Epithelial cell of prostate (primary cell): Measurements from ENCODE around the gene SLC9A5.
A peak's percentile ranks its signal among the peaks of the same experiment; 100 is the strongest.

Experiments used
- DNase-seq: peaks from one replicate; pipeline ENCODE4 v3.0.0-alpha.2; 2011; ENCODE audit warnings: low read depth, low spot score
- H3K27ac ChIP-seq: fragments of 450-650 bp; 2 replicates; pipeline ENCODE4 v1.5.1; 2017; ENCODE audit warnings: mild to moderate bottlenecking

The SLC9A5 gene

DNA sequence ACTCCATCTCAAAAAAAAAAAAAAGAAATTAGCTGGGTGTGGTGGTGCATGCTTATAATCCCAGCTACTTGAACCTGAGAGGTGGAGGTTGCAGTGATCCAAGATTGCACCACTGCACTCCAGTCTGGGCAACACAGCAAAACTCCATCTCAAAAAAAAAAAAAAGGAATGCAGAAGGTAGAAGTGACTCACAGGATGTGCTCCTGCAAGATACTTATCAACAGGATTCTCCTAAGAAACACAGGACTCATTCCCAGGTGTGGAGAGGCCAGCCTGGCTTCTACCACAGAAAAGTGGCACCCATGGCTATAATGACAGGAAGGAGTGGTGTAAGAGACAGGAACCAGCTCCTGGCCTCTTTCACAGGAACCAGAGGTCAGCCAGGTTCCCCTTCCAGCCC, 36.0 kb upstream of the SLC9A5 start:
- no peak for DNase-seq
- peak overlapping the region; percentile 81 for H3K27ac ChIP-seq

DNA sequence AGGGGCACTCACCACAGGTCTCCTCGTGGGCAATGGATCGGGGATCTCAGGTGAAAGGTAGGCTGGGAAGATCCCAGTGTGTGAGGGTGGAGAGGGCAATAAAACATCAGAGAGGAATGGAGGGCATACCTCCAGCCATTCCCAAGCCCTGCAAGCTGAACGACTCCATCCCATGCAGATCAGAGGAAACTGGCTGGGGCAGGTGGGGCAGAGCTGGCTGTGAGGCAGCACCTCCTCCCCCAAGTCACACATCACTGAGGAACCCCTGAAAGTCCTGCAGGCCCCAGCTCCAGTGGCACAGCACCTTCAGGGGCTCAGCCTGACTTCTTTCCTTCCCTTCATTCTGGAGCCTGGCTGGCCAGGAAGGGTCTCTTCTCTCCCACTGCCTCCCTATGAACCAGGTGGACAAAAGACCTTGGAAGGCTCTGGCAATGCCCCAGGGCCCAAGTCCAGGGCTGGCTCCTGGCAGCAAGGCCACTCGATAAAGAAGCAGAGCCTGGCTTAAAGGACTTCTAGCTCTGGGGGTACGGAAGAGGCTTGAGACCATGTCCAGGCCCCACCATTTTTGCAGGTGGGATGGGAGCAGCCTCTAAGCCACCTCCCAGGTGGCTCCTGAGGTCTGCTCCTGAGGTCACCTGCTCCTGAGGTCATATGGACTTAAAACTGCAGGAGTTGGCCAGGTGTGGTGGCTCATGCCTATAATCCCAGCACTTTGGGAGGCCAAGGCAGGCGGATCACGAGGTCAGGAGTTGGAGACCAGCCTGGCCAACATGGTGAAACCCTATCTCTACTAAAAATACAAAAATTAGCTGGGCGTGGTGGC, 35.4 kb upstream of the SLC9A5 start:
- no peak for DNase-seq
- peak overlapping the region; percentile 81 for H3K27ac ChIP-seq

DNA sequence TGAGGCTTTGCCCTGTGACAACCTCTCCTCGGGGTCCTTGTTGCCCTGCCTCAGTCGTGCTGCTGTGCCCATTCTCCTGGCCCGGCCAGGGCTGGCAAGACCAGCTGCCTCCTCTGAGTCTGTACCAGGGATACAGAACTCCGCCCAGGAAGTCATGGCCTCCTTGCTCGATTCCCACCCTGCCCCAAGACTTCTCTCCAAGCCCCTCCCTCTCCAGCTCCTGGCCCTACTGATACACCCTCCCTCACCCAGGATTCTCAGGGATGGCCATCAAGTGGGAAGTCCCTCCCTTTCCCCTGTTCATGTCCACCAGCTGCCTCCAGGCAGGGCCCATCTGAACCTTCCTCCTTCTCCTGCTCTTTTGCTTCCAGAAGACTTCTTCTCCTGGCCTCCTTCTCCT, 33.1 kb upstream of the SLC9A5 start:
- no peak overlapping the region for H3K27ac ChIP-seq
- DNase-seq, result no peak

DNA sequence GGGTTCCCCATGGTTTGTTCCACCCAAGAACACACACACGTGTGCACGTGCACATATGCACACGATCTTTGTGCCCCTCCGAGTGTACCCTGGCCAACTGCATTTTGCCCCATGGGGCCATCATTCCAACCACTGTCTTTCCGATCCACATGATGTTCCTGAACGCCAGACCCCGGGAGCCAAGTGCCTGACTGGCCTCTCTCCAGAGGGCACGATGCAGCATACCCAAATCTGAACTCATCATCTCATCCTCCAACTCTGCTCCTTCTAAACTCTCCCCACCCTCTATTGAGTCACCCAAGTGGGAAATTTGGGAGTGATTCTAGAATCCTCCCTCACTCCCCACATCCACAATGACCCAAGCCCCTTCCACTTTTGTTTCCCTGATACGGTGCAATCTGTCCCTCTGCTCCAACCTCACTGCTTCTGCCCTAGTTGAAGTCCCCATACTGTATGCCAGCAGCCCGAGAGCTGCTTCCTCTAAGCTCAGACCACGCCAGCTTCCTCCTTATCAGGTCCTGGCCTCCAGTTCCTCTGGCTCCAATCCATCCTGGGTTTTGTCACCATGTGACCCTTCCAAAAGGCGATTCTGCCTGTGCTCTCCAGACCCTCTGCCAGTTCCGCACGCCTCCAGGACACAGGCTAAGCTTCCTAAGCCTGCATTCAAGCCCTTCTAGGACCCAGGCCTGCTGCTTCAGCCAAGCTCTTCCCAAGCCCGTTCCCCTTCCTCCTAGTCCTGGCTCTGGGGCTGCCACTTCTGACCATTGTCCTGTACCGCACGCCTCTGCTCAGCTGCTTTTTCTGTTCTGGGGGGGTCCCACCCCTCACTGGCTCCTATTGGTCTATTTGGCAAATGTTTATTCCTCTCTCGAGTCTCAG, 31.9 kb upstream of the SLC9A5 start:
- no peak overlapping the region for H3K27ac ChIP-seq
- DNase-seq, result no peak

DNA sequence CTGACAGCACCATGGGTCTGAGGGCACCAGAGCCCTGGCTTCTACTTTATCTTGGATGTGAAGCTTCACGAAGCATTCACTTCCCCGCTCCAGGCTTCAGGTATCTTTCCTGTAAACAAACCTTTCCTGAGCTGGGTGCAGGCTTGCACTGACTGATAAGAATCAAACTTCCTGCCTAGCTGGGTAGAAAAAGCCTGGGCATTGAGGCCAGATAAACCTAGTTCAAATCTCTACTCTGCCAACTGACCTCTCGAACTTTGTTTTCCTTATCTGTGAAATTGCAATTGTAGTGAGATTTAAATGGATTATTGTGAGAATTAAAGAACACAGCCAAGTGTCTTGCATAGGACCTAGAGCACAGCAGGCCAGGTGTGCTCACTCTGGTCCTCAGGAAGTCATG, 24.8 kb upstream of the SLC9A5 start:
- no peak for DNase-seq
- no peak overlapping the region for H3K27ac ChIP-seq

DNA sequence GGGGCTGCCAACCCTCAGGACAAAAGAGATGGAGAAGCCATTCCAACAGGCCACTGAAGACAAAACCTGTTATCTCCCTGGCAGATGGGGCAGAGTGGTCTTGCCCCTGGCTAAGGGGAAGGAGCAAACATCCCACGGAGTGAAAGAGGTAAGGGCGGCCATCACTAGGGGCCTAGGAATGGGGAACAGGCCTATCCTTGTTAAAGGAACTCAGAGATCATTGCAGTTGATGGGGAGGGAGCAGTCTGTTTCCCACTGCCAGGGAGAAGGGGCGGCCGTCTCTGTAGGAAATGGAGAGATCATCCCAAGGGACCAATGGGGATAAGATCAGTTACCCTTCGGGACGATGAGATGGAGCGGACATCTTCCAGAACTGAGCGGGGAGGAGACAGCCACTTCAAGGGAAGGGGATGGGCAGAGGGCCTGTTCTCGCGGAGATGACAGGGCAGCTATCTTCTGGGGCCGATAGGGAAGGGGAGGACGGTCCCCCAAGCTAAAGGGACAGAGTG, 22.4 kb upstream of the SLC9A5 start:
- no peak for DNase-seq
- no peak overlapping the region for H3K27ac ChIP-seq

DNA sequence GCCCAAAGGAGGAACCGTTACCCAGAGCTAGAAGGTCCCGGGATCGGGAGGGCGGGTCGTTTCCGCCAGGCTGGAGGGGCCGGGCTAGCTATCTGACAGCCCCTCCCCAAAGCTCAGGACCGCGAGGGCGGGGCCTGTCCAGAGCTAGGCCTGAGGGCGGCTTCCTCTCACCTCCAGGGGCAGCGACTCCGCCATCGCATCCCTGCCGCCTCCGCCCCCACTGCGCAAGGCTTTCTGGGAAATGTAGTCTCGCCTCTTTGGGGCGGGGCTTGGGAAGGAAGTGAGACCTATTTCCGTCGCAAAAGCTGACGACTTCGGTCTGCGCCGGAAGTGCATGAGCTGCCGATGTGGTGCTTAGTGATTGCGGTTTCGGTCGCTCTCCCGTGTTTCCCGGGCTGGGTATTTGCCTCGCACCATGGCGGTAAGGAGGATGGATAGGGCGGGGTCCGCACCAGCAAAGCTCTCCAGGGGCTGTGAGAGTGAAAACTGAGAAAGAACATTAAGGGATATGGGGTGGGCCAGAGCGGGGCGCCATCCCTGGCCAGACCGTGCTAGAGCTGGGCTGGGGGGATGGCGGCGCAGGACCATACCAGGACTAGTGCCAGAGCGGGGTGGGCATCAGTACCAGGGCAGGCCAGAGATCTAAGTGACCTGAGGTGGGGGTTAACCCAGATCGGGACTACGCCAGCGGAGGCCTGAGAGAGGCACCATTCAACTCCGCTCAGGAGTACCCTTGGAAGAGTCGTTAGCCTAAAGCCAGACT, 21.8 kb upstream of the SLC9A5 start, which contains the start of gene TMEM208:
Gene TMEM208 (plus strand): TSS at position 327 of the 763 bp plus-strand sequence. CDS start 89 bp downstream, at position 416.
- peak within 1 kb of the TSS; percentile 63 for H3K27ac ChIP-seq
- peak; percentile 90 for DNase-seq

DNA sequence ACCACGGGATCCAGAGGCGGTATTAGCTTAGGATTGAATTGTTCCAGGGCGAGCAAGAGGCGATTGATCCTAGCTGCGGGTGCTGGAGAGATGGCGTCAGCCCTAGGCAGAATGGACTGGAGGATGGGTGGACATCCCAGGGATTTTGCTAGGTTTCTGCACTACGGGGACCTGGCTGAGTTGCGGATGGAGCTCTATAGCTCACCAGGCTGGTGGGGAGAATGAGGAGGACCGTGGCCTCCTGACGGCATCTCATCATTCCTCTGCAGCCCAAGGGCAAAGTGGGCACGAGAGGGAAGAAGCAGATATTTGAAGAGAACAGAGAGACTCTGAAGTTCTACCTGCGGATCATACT, 21.2 kb upstream of the SLC9A5 start:
- no peak for DNase-seq
- H3K27ac ChIP-seq, result peak overlapping the region; percentile 63

DNA sequence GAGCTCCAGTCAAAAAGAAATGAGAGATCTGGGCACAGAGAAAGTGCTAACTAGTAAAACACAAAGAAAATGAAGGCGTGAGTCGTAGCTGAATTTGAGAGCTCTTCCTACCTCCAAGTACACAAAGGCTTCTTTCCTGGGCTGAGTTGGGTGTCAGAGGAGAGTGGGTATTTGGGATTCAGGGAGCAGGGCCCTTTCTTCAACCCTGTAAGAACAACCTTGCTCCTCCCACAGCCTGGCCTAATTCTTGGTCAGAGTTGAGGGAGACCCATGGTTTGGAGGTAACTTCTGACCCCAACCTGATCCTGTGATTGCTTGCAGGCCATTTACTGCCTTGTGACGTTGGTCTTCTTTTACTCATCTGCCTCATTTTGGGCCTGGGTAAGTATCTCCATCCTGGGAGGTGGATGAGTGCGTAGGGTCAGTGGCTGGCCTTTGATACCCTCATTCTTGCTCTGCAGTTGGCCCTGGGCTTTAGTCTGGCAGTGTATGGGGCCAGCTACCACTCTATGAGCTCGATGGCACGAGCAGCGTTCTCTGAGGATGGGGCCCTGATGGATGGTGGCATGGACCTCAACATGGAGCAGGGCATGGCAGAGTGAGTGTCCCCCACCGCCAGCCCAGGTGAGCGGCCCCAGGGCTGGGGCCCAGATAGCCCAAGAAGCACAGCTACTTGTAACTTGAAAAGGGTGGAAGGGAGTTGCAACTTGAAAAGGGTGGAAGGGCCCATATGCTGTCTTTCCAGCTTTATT, 20.6 kb upstream of the SLC9A5 start:
- peak overlapping the region; percentile 63 for H3K27ac ChIP-seq
- no peak for DNase-seq

DNA sequence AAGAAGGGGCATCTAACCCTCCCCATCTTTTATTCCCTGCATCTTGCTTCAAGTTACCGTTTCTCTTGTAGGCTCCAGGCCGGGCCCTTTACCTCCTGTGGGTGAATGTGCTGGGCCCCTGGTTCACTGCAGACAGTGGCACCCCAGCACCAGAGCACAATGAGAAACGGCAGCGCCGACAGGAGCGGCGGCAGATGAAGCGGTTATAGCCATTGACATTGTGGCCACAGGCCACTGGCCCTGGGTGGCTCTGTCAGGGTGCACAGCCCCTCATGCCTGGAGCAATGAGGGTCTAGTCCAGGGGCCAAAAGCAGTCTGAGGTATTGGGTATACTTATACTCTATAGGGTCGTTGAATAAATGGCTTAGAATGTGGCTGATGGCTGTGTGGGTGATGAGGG, 19.9 kb upstream of the SLC9A5 start:
- no peak for DNase-seq

DNA sequence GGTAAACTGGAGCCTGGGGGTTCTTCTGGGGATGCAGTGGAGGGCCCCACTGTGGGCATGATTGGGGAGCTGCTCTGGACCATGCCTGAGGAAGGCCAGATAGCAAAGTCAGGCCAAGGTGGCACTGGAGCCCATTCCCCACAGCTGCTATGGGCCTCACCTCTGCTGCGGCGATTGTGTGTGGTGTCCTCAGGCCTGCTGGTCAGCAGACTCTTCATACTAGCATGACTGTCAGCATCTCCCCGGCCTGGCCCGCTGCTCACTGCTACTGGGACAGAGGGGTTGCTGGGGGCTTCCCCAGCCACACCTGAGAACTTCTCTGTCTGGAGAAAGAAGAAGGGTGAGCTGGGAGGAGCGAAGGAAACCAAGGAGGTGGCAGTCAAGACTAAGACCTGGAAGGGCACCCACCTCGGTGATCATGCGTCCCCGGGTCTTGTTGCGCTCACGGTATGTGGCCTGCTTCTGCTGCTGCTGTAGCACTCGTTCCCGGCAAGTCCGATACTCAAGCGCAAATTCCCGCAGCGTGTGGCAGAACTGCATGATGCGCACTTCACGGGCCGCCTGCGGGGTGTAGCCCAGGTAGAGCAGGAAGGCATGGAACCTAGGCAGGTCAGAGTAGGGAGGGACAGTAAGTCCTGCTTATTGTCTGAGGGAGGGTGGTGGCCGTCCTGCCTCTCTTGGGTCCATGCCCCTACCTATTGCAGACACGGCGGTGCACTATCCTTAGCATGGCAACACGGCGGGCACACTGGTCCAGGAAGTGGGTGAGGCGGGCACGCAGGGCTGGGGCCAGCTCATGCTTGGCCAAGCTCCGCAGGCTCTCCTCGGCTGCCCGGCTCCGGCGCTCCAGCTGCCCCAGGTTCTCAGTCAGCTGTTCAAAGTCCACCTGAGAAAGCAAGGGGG, 18.6 kb upstream of the SLC9A5 start:
- DNase-seq, result no peak
- H3K27ac ChIP-seq, result no peak overlapping the region

More for the DNA sequence above, 19.9 kb upstream of the SLC9A5 start:
- no peak overlapping the region for H3K27ac ChIP-seq

DNA sequence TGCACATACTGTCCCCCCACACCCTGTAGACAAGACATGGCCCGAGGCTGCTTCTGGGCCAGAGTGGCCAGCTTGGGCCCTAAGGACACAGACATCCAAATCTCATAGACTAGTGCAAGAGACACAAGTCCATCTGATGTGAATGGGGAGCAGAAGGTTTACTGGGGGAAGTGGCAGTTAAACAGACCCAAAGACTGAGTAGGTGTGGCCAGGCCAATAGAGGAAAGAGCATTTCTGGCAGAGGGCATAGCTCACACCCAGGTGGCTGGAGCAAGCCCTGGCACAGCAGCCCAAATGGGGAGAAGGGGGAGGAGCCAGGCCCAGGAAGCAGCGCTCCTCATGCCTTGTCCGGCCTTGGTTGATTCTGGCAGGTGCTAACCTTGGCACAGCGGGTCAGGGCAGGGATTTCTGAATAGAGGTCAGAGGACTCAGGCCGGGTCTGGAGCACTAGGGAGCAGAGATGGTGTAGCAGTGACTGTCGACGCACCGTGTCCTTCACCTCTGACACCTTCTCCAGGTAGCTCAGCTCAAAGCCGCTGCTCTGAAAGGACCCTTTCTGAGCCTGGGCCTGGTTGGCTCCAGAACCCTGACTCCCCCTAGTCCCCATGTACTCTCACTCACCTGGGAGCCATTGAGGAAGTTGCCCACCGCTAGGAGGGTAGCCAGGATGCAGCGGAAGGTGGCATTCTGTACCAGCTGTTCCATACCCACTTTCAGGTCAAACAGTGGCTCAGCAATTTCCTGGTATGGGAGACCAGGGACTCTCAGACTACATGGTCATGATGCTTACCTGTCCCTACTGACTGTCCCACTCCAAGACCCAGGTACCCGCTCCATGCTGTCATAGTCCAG, 17.7 kb upstream of the SLC9A5 start:
- no peak for DNase-seq
- H3K27ac ChIP-seq, result no peak overlapping the region

DNA sequence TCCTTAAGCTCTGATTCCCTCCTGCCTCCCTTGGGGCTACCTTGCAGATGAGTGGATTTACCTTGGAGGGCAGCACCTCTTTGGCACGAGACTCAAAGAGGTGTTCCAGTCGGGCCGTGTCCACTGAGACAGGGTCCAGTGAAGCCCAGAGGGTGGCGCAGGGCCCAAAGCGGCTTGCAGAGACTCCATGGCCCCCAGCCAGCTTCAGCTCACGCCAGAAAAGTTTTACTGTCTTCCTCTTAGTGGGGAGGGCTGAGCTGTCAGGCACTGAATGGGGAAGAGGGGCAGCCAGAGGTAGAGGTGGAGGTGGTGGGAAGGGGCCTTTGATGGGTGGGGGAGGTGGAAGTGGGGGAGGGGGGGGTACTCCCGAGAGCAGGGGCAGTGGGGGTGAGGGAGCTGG, 15.2 kb upstream of the SLC9A5 start:
- no peak overlapping the region for H3K27ac ChIP-seq

DNA sequence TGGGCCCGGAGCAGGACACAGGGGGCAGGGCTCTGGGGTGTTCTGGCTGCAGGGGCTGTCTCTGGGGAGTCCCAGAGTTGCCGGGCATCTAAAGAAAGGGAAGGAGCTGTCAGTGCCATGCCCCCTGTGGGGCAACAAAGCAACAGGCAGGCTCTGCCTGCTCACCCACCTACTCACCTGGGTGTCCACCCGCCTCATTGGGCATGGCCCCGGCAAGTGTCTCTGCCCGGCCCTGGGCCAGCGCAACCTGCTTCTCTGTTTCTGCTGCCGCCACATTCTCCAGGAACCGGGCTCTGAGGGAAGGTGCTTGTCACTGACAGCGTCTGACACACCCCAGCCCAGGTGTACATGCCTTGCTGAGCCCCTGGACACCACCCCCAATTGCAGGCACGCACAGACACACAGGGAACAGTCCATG, 14.6 kb upstream of the SLC9A5 start:
- H3K27ac ChIP-seq, result no peak overlapping the region
- DNase-seq, result no peak

More for the DNA sequence above, 15.2 kb upstream of the SLC9A5 start:
- no peak for DNase-seq

DNA sequence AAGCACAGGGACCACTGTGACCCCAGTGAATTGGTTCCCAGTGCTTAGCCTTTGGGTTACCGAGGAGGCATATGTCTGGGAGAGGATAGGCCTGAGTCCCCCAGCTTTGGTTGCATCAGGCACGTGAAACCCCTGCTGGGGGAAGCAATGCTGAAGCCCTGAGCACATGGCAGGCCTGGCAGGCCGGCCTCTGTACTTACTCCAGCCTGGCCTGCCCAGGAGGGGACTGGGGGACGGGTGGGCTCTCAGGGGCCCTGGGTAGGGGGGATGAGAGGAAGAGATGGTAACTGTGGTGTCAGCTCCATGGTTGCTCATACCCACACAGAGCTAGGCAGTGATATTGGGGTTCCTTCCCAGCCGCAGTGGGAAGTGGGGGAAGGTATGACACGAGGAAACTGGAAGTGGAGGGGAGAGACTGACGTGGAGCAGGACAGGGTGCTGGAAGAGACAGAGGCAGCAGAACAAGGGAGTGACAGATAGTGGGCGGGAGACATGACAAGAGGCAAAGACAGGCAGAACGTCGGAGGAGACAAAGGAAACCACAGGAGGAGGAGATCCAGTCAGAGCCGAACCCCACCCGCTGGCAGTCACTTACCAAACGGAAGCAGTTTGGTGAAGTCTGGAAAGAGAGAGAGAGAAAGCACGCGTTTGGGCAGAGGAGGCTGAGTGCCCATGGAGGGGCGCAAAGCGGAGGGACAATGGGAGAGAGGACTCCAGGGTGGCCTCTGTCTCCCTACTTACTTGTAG, 12.8 kb upstream of the SLC9A5 start:
- H3K27ac ChIP-seq, result peak overlapping the region; percentile 11
- DNase-seq, result no peak

DNA sequence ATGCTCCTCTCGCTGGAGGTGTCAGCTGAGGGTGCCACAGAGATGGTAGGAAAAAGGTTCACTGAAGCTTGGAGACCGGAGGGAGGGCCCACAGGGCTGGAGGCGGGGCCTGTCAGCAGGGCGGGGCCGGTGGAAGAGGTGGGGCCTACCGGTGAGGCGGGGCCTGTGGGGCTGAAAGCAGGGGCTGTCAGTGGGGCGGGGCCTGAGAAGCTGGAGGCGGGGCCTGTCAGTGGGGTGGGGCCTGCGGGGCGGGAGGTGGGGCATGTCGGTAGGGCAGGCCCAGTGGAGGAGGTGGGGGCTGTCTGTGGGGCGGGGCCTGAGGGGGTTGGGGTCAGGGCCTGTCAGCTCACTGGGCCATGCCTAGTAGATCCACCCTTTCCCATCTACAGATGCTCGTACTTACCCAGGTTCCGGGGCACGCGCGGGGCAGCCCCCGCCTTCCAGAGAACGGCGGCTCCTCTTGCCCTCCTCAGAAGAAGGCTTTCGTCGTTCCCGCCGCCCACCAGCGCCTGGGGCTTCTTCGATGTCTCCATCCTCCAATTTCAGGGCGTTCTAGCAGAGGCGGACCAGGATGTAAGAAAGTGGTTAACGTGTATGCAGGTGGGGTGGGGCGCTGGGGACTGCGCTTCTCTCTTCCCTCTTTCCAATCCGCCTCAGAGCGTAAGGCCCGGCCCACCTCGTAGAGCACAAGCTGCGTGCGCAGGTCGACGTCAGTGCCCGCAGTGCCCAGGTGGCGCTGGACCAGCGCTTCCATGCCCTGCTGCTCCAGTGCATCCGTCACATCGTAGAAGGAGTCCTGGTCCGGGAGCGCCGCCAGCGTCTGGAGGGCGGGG, 12.0 kb upstream of the SLC9A5 start:
- H3K27ac ChIP-seq, result peak overlapping the region; percentile 11
- DNase-seq, result no peak
